Astrocyte of the cerebellum (primary cell): Measurements from ENCODE around the gene RRP12.
A peak's percentile ranks its signal among the peaks of the same experiment; 100 is the strongest.
"Not testable (repeated sequence)": the region's sequence is repeated elsewhere in the genome, so short reads cannot be mapped to it uniquely, and the experiment has no call there.

ENCODE experiments used
- DNase-seq: peaks from one replicate; pipeline ENCODE4 v3.0.0-alpha.2; 2011; ENCODE audit warnings: low read depth
- H3K4me3 ChIP-seq: 2 replicates; pipeline ENCODE4 v1.5.1; 2011; ENCODE audit warnings: mild to moderate bottlenecking, low read depth, low read length, moderate library complexity
- in situ Hi-C: cut with HindIII; loops from 2 replicates; pipeline ENCODE4 v1.10.0; 2017; ENCODE audit warnings: low sequenced_read_pairs
- TF ChIP-seq, protein P1 (sequence below): IDR thresholded peaks from 2 replicates; pipeline ENCODE4 v1.5.1; 2012; ENCODE audit warnings: low read length, low read depth, moderate library complexity, mild to moderate bottlenecking; ENCODE audit errors: missing control alignments

RRP12 gene

GRCh38 chr10:97407952-97408248 lies 6.8 kb upstream of the RRP12 start:
- DNase-seq: no peak
- in situ Hi-C loops: no loop called here
- TF ChIP-seq, protein P1, sequence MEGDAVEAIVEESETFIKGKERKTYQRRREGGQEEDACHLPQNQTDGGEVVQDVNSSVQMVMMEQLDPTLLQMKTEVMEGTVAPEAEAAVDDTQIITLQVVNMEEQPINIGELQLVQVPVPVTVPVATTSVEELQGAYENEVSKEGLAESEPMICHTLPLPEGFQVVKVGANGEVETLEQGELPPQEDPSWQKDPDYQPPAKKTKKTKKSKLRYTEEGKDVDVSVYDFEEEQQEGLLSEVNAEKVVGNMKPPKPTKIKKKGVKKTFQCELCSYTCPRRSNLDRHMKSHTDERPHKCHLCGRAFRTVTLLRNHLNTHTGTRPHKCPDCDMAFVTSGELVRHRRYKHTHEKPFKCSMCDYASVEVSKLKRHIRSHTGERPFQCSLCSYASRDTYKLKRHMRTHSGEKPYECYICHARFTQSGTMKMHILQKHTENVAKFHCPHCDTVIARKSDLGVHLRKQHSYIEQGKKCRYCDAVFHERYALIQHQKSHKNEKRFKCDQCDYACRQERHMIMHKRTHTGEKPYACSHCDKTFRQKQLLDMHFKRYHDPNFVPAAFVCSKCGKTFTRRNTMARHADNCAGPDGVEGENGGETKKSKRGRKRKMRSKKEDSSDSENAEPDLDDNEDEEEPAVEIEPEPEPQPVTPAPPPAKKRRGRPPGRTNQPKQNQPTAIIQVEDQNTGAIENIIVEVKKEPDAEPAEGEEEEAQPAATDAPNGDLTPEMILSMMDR: no peak
- H3K4me3 ChIP-seq: no peak overlapping the region

DNA sequence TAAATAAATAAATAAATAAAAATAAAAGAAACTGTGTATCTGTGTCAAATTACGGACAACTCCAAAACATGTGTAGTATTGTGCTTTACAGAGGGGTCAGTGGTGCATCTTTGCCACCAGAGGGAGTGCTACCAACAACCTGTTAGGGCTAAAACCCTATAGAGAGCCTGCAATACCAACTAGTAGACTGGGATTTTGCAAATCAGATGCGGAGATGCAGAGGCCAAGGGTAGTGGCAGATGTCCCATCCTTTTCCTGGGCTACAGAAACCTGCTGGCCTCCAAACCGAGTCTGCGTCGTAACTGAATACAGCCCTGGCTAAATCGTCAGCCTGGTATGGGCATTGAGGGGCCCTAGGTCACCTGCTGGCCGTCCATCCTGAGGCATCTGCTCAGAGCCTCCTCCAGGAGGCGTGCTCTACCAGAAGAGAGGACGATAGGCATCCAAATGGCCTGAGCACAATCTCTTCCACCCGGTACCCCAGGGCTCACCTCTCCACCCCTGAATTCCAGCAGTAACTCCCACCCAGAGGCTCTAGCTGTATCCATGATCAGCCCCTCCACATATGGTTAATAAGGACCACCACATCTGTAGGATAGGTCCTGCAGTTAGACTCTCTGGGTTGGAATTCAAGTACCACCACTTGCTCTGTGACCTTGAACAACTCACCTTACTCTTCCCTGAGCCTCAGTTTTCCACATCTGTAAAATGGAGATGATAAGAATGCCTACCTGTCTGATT lies 6.2 kb upstream of the RRP12 start:
- in situ Hi-C loops: no loop called here
- H3K4me3 ChIP-seq: no peak overlapping the region
- TF ChIP-seq, protein P1: peak; percentile 84
- DNase-seq: no peak

- in situ Hi-C loops, DNase-seq, H3K4me3 ChIP-seq: not testable (repeated sequence)
Measured at GRCh38 chr10:97406483-97406882, 5.3 kb upstream of the RRP12 start.

GRCh38 chr10:97406064-97406463 lies 4.9 kb upstream of the RRP12 start:
- no peak overlapping the region for H3K4me3 ChIP-seq
- no peak for DNase-seq
- TF ChIP-seq, protein P1: no peak
- in situ Hi-C loops: no loop called here

DNA sequence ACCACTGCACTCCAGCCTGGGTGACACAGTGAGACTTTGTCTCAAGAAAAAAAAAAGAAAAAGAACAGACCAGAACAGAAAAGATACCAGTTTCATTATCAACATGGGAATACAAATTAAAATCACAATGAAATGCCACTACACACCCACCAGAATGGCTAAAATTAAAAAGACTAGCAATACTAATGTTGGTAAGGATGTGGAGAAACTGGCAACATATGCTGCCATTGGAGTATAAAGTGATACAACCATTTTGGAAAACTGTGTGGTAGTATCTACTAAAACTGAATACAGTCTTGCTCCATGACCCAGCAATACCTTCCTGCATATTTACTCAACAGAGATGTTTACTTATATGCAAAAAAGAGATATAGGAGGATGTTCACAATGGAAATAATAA lies 2.9 kb upstream of the RRP12 start:
- in situ Hi-C loops: no loop called here
- no peak overlapping the region for H3K4me3 ChIP-seq
- DNase-seq: no peak

DNA sequence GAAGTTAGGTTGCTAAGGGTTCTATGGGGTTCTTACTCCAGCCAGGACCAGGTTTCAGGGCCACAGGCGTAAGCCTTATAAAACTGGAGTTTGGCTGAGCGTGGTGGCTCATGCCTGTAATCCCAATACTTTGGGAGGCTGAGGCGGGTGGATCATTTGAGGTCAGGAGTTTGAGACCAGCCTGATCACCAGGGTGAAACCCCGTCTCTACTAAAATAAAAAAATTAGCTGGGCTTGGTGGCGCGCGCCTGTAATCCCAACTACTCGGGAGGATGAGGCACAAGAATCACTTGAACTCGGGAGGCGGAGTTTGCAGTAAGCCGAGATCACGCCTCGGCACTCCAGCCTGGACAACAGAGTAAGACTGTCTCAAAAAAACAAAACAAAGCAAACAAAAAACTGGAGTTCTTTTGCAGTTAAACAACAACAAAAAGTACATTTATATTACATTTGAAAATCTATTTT lies 347 bp upstream of the RRP12 start:
- H3K4me3 ChIP-seq: peak overlapping the region; percentile 90
- in situ Hi-C loops: no loop called here
- no peak for DNase-seq
- TF ChIP-seq, protein P1: no peak

More for the DNA sequence above, 2.9 kb upstream of the RRP12 start:
- TF ChIP-seq, protein P1: no peak

- TF ChIP-seq, protein P1: no peak
- in situ Hi-C loops: no loop called here
- no peak for DNase-seq
- H3K4me3 ChIP-seq: peak overlapping the region; percentile 90
Measured at GRCh38 chr10:97399843-97400545, 1.1 kb downstream of the RRP12 start.
